Cardiac fibroblast (primary cell): ENCODE data around the gene DCLRE1B.

Source experiments
- DNase-seq, 2 donors: peaks; one replicate each; pipeline versions ENCODE4 v3.0.0 to v3.0.0-alpha.2; 2010; ENCODE audit warnings: low read depth in 2 of 2
- H3K4me3 ChIP-seq, 2 donors: replicated peaks in 1 of 2; 1 replicate in 1 of 2; 2 replicates in 1 of 2; pipeline ENCODE4 v1.5.1; 2011; ENCODE audit warnings: low read depth in 2 of 2, low read length in 2 of 2, mild to moderate bottlenecking in 2 of 2, moderate library complexity in 1 of 2
- TF ChIP-seq, protein P1 (sequence below): IDR thresholded peaks from one replicate; pipeline ENCODE4 v1.5.1; 2011; ENCODE audit warnings: low read depth, mild to moderate bottlenecking, low read length, inconsistent platforms

The DCLRE1B gene

DNA sequence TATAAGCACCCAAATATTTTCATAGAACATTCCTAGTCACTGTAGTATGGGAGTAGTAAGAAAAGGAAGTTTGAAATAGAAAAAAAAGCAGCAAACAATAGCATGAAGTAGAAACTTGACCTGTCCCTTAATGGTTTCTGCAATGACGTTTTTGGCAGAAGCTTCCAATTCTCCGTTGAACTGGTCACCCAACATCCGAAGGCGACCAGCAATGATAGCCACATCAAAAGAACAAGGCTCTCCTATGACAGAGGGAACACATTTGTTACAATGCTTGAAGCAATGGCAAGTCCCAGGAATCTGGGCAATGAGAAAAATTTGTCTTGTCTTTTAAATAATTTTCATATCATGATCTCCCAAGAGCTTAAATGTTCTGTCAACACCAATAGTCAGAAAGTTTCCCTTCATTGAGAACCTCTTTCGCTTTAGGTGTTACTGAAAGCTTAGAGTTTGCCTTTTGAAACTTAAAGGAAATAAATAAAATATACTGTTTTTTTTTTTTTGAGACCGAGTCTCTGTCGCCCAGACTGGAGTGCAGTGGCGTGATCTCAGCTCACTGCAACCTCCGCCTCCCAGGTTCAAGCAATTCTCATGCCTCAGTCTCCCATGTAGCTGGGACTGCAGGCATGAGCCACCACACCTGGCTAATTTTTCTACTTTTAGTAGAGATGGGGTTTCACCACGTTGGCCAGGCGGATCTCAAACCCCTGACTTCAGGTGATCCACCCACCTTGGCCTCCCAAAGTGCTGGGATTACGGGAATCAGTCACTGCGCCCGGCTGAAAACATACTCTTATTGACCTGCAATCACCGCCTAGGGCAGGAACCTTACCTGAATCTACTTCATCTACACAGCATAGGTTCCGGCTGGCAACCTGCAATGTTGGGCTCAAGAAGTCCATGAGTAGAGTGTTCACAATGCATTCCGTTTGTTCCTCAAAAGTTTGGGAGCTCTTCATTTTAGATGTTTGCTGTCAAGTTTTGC, 18.4 kb upstream of the DCLRE1B start:
- H3K4me3 ChIP-seq: no peak overlapping the region
- no peak for DNase-seq
- TF ChIP-seq, protein P1, sequence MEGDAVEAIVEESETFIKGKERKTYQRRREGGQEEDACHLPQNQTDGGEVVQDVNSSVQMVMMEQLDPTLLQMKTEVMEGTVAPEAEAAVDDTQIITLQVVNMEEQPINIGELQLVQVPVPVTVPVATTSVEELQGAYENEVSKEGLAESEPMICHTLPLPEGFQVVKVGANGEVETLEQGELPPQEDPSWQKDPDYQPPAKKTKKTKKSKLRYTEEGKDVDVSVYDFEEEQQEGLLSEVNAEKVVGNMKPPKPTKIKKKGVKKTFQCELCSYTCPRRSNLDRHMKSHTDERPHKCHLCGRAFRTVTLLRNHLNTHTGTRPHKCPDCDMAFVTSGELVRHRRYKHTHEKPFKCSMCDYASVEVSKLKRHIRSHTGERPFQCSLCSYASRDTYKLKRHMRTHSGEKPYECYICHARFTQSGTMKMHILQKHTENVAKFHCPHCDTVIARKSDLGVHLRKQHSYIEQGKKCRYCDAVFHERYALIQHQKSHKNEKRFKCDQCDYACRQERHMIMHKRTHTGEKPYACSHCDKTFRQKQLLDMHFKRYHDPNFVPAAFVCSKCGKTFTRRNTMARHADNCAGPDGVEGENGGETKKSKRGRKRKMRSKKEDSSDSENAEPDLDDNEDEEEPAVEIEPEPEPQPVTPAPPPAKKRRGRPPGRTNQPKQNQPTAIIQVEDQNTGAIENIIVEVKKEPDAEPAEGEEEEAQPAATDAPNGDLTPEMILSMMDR: no peak

DNA sequence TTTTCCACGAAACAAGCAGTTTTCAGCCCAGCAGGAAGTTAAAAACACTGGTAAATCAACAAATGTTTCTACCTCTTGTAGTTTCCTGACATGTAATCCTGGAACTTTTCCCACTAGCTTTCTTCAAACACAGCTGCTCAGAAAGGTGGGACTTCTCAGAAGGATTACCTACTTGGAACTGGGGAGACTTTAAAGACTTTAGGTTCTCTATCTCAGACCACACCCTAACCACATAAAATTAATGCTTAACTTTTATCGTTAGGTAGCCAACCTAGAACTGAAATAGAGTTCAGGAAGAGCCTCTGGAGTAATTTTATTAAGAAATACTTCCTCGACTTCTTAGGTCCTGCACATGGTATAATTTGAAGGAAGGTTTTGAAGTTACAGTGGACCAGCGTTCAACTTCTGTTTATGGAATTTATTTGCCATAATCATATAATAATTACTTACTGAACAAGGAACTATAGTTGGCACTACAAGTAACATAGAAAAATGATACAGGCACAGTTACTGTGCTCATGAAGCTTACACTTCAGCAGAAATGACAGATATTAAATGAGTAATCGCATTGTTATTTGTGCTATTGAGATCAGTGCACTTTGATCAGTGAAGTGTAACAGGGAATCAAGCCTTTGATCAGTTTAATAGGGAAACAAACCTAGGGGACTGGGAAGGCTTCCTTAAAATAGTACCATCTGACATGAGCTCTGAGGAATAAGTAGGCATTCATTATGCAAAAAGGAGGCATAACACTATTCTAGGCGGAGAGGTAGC, 17.5 kb upstream of the DCLRE1B start, which contains the start of gene BCL2L15:
Gene BCL2L15, minus strand, starts transcription at position 180 of the 774 bp plus-strand sequence. CDS start 206 bp downstream, outside the sequence.
- H3K4me3 ChIP-seq: no peak within 1 kb of the TSS
- TF ChIP-seq, protein P1: no peak
- DNase-seq: no peak

DNA sequence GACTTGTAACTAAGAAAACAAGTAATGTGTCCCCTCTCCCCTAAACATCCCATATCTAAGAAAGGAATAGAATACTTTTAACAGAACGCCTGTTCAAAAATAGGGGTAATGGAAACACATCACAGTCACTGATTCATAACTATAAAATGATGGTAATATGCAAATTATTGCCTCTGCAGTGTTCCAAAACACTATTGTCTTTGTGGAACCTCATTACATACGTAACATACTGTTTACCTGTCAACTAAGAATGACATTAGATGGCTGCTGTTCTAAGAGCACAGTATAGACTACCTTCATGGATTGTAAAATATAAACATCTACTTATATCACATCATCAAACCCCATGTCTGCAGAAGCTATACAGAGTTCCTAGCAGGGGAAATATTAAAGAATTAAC, 14.3 kb upstream of the DCLRE1B start:
- H3K4me3 ChIP-seq: no peak overlapping the region
- TF ChIP-seq, protein P1: no peak
- DNase-seq: no peak

DNA sequence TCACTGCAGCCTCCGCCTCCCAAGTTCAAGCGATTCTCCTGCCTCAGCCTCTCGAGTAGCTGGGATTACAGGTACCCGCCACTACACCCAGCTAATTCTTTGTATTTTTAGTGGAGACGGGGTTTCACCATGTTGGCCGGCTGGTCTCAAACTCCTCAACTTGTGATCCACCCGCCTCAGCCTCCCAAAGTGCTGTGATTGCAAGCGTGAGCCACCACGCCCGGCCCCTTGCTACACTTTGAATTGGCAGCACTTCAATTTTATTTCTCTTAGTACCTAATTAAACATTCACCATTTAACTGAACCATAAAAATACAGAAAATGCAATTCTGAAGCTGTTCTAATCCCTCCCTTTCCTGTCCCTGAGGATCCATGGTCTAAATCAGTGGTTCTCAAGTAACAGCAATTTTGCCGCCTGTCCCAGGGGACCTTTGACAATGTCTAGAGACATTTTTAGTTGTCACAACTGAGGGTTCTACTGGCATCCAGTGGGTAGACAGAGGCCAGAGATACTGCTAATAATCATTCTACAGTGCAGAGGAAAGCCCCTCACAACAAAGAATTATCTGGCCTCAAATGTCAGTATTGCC, 13.4 kb upstream of the DCLRE1B start:
- TF ChIP-seq, protein P1: no peak
- H3K4me3 ChIP-seq: no peak overlapping the region
- no peak for DNase-seq

DNA sequence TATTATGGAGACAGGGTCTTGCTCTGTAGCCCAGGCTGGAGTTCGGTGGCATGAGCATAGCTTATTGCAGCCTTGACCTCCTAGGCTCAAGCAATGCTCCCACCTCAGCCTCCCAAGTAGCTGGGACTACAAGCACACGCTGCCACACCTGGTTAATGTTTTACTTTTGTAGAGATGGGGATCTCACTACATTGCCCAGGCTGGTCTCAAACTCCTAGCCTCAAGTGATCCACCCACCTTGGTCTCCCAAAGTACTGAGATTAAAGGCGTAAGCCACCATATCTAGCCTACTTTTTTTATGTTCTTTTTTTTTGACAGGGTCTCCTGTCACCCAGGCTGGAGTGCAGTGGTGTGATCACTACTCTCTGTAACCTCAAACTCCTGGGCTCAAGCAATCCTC, 11.9 kb upstream of the DCLRE1B start:
- TF ChIP-seq, protein P1: no peak
- no peak overlapping the region for H3K4me3 ChIP-seq

DNA sequence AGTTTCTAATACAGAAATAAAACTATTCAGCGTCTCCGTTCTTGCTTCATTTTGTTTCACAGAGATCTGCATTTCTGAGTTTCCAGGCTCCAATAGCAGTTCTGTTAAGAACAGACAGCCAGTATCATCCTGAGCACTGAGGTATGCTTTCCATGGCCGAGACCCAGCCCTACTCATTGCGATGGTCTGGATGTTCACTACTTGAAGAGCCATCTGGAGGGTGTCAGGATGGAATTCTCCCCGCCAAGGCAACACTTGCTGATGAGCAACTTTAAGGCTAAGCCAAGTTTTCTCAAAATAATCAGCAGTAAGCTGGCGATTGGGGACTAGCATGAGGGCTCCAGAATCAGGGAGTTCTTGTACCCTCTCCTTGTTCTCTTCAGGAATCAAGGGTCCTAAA, 10.0 kb upstream of the DCLRE1B start:
- DNase-seq: no peak
- TF ChIP-seq, protein P1: no peak
- H3K4me3 ChIP-seq: no peak overlapping the region

More for the DNA sequence above, 11.9 kb upstream of the DCLRE1B start:
- no peak for DNase-seq
